NCI-H1105 treated with DMSO at 0.1 percent for 48 hours (cell line): ENCODE data around the gene SLC51A.
"Not testable (repeated sequence)": the region's sequence is repeated elsewhere in the genome, so short reads cannot be mapped to it uniquely, and the experiment has no call there.

ENCODE experiments used
- DNase-seq: peaks from one replicate; lab custom pipeline; 2025; lab: John Stamatoyannopoulos, UW

SLC51A gene

GRCh38 chr3:196193736-196194541, 22.4 kb upstream of the SLC51A start:
- DNase-seq, result no peak

GRCh38 chr3:196194542-196194915, 21.8 kb upstream of the SLC51A start:
- no peak for DNase-seq

GRCh38 chr3:196195664-196196265, 20.6 kb upstream of the SLC51A start:
- no peak for DNase-seq

GRCh38 chr3:196197524-196197923, 18.8 kb upstream of the SLC51A start:
- DNase-seq, result no peak

GRCh38 chr3:196198081-196198675, 18.2 kb upstream of the SLC51A start:
- no peak for DNase-seq

GRCh38 chr3:196198771-196199753, 17.3 kb upstream of the SLC51A start:
- DNase-seq, result no peak

GRCh38 chr3:196202516-196202970, 13.8 kb upstream of the SLC51A start:
- DNase-seq, result no peak

GRCh38 chr3:196203846-196204245, 12.5 kb upstream of the SLC51A start:
- no peak for DNase-seq

GRCh38 chr3:196205442-196206205, 10.7 kb upstream of the SLC51A start:
- not testable (repeated sequence) for DNase-seq

GRCh38 chr3:196207159-196207832, 9.0 kb upstream of the SLC51A start:
- DNase-seq, result no peak

GRCh38 chr3:196207833-196208607, 8.3 kb upstream of the SLC51A start:
- no peak for DNase-seq

GRCh38 chr3:196208942-196209695, 7.2 kb upstream of the SLC51A start:
- DNase-seq, result no peak

GRCh38 chr3:196209944-196210672, 6.2 kb upstream of the SLC51A start:
- DNase-seq, result not testable (repeated sequence)

GRCh38 chr3:196210673-196211556, 5.4 kb upstream of the SLC51A start, which contains the start of gene ZDHHC19:
Gene ZDHHC19, minus strand, starts transcription at chr3:196211400. Its CDS starts 85 bp downstream, at chr3:196211315.
- DNase-seq, result no peak

GRCh38 chr3:196214783-196215441, 1.4 kb upstream of the SLC51A start:
- DNase-seq, result no peak

GRCh38 chr3:196215493-196216020, 777 bp upstream of the SLC51A start:
- no peak for DNase-seq
